ENCODE results near the gene ROBO1. TPM values are rescaled to one million over a fixed set of nuclear protein-coding genes. Genes with fewer than 3 reads are reported as not detected.

ROBO1 gene
- total and polyA plus RNA-seq, 2 of the 13 experiments (the other 11 are each of a cell fraction or from before 2014, with no cell fraction given) = 52.2 to 71.0 TPM

GRCh38 chr3:79148786-79149185 lies 619.0 kb downstream of the ROBO1 start:
- in situ Hi-C loops (cut with HindIII; ENCODE audit: extremely low pct_ligation_motif_present, low pct_unique_long_range_greater_than_20kb) (no loop called here), intact Hi-C loops (cut with micrococcal nuclease; ENCODE audit: unreplicated experiment) (no loop called here)
- Histone ChIP-seq H3K9ac (ENCODE audit: insufficient read depth, low read depth, low read length) (no peak overlapping the region), H3K4me3 (replicated peaks in 1 of 3; ENCODE audit: insufficient read depth in 1 of 3, low read depth in 2 of 3, low read length in 3 of 3) (no peak overlapping the region), H2AFZ (ENCODE audit: low read length) (no peak overlapping the region), H3K27ac (ENCODE audit: extremely low read length, insufficient read depth, low read length) (no peak overlapping the region), H3K79me2 (ENCODE audit: insufficient read depth, low read length) (no peaks in the 10 kb centered on the region), H3K27me3 (ENCODE audit: control insufficient read depth in 1 of 2, insufficient read depth in 2 of 2, low read length in 2 of 2) (no peaks in the 10 kb centered on the region; a peak in 1 of 5 replicates), H4K20me1 (ENCODE audit: insufficient read depth, low read length) (no peaks in the 10 kb centered on the region), H3K9me3 (ENCODE audit: low read length) (no peaks in the 10 kb centered on the region), H3K36me3 (replicated peaks in 1 of 2; ENCODE audit: control insufficient read depth in 1 of 2, insufficient read depth in 2 of 2, low read length in 2 of 2) (no peaks in the 10 kb centered on the region), H3K4me2 (ENCODE audit: low read depth, low read length) (no peak overlapping the region), H3K4me1 (ENCODE audit: insufficient read depth, low read length) (no peaks in the 10 kb centered on the region)
- CTCF ChIA-PET (ENCODE audit: low intra/inter-chr PET ratio, low total read pairs) = no interaction called here
- POLR2A ChIA-PET = no interaction called here
- ATAC-seq = no peak
- BruUV-seq (replicated peaks) = no TSS peak
- 0% methylated on average over 2 of the region's 2 CpGs for WGBS (ENCODE audit: low lambda C conversion rate)
- no peak for FAIRE-seq
- no peak for DNase-seq (ENCODE audit: low spot score)
- TF ChIP-seq AHR (CRISPR knock-in tag; IDR thresholded peaks at IDR 0.05) (no peak), ZNF142 (CRISPR knock-in tag; IDR thresholded peaks at IDR 0.05) (no peak), GLMP (CRISPR knock-in tag; IDR thresholded peaks at IDR 0.05; ENCODE audit: borderline replicate concordance) (no peak), ZNF577 (CRISPR knock-in tag; IDR thresholded peaks at IDR 0.05; ENCODE audit: borderline replicate concordance, low read depth) (no peak), ZNF687 (CRISPR knock-in tag; IDR thresholded peaks at IDR 0.05) (no peak), NR2C2 (CRISPR knock-in tag; IDR thresholded peaks at IDR 0.05; ENCODE audit: borderline replicate concordance) (no peak), ZNF839 (CRISPR knock-in tag; IDR thresholded peaks at IDR 0.05; ENCODE audit: borderline replicate concordance) (no peak), ZFY (CRISPR knock-in tag; IDR thresholded peaks at IDR 0.05) (no peak), BRF2 (CRISPR knock-in tag; IDR thresholded peaks at IDR 0.05) (no peak), RNF2 (conservative IDR thresholded peaks at IDR 0.05; ENCODE audit: low read depth) (no peak), SKI (IDR thresholded peaks at IDR 0.05; ENCODE audit: partially characterized antibody) (no peak), MXD1 (CRISPR knock-in tag; IDR thresholded peaks at IDR 0.05) (no peak)
